ENCODE measurements around the gene REL. TPM values are rescaled to one million over a fixed set of nuclear protein-coding genes. Genes with fewer than 3 reads are reported as not detected.

REL gene
- total and polyA plus RNA-seq, 9 of the 15 experiments (the other 6 are each of a cell fraction or from before 2014, with no cell fraction given), result 0.63 to 8.6 (median 6.3) TPM

DNA sequence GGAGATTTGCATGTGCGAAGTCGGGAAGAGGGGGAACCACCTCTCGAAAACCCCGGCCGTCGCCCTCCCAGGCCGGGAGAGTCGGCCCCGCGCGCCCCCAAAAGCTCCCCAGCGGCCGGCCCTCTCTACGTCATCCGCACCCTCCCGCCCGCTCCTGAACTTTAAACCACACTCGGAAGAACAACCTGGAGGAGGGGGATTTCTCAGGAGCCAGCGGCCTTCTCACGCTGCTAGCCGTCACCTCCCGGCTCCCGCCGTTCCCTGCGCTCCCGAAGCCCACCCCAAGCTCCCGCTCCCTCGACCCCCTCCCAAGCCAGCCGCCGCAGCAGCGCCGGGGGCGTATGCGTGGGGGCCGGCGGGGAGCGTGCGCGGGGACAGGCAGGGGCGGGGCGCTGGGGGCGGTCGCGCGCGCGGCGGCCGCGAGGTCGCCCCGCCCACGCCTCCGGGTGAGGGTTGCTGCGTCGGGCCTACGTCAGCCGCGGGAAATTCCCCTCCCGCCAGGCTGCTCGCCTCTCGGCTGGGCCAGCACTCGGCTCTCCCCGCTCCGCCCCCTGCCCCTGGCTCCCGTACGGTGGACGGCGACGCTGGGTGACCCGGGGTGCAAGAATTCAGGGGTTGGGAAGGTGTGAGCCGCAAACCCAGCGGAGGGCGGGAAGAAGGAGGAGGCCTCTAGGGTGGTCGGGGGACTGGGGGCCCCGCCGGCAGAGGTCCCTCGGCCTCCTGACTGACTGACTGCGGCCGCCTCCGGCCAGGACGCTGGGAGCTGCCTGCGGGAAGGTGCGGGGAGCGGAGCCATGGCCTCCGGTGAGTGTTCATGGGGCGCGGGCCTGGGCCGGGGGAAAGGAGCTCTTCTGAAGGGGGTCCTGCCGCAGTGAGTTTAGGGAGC is at the start of gene REL (continued):
- TF ChIP-seq OTX1 (CRISPR knock-in tag; IDR thresholded peaks at IDR 0.05), result peak; percentile 8; the same call in 1 of the 2 replicates
- no peak for TF ChIP-seq MYBL2 (IDR thresholded peaks at IDR 0.05; ENCODE audit: low read depth)
- no peak for TF ChIP-seq MYBL2 (CRISPR knock-in tag; IDR thresholded peaks at IDR 0.05; ENCODE audit: borderline replicate concordance)
- TF ChIP-seq U2AF2 (optimal IDR thresholded peaks at IDR 0.05; ENCODE audit: low read depth, low read length), result no peak
- no peak for TF ChIP-seq FOXM1 (IDR thresholded peaks at IDR 0.05; ENCODE audit: low read depth)
- no peak; the same call in 1 of the 2 replicates for TF ChIP-seq FOXM1 (CRISPR knock-in tag; IDR thresholded peaks at IDR 0.05; ENCODE audit: low read depth)
- TF ChIP-seq POLR2H (tag; IDR thresholded peaks at IDR 0.05; ENCODE audit: low read depth), result 0 out of 2 replicates have a peak, but pooled peaks have one; percentile 33
- TF ChIP-seq ELF4 (CRISPR knock-in tag; IDR thresholded peaks at IDR 0.05), result no peak
- TF ChIP-seq TEAD4 (IDR thresholded peaks at IDR 0.05; ENCODE audit: low read length), result no peak; the same call in 1 of the 2 replicates
- no peak for TF ChIP-seq TEAD4 (CRISPR knock-in tag; IDR thresholded peaks at IDR 0.05; ENCODE audit: borderline replicate concordance)
- TF ChIP-seq TCF3 (CRISPR knock-in tag; IDR thresholded peaks at IDR 0.05), result no peak
- TF ChIP-seq ZNF239 (CRISPR knock-in tag; IDR thresholded peaks at IDR 0.05), result no peak
- TF ChIP-seq NFXL1 (CRISPR knock-in tag; IDR thresholded peaks at IDR 0.05), result no peak
- TF ChIP-seq SUPT5H (IDR thresholded peaks at IDR 0.05), result peak; percentile 87
- TF ChIP-seq, protein P1, sequence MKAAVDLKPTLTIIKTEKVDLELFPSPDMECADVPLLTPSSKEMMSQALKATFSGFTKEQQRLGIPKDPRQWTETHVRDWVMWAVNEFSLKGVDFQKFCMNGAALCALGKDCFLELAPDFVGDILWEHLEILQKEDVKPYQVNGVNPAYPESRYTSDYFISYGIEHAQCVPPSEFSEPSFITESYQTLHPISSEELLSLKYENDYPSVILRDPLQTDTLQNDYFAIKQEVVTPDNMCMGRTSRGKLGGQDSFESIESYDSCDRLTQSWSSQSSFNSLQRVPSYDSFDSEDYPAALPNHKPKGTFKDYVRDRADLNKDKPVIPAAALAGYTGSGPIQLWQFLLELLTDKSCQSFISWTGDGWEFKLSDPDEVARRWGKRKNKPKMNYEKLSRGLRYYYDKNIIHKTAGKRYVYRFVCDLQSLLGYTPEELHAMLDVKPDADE (conservative IDR thresholded peaks at IDR 0.05; ENCODE audit: control insufficient read depth, low read depth, low read length), result no peak
- 0 out of 2 replicates have a peak, but pooled peaks have one; percentile 12 for TF ChIP-seq NCOR1 (IDR thresholded peaks at IDR 0.05)
- peak; percentile 45 for TF ChIP-seq HMGN3 (IDR thresholded peaks at IDR 0.05; ENCODE audit: borderline replicate concordance, extremely low read depth, insufficient read length, low read depth, low read length)
- TF ChIP-seq, protein P2, sequence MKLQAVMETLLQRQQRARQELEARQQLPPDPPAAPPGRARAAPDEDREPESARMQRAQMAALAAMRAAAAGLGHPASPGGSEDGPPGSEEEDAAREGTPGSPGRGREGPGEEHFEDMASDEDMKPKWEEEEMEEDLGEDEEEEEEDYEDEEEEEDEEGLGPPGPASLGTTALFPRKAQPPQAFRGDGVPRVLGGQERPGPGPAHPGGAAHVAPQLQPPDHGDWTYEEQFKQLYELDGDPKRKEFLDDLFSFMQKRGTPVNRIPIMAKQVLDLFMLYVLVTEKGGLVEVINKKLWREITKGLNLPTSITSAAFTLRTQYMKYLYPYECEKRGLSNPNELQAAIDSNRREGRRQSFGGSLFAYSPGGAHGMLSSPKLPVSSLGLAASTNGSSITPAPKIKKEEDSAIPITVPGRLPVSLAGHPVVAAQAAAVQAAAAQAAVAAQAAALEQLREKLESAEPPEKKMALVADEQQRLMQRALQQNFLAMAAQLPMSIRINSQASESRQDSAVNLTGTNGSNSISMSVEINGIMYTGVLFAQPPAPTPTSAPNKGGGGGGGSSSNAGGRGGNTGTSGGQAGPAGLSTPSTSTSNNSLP (IDR thresholded peaks at IDR 0.05; ENCODE audit: borderline replicate concordance, low read depth, low read length), result no peak
- TF ChIP-seq, protein P3, sequence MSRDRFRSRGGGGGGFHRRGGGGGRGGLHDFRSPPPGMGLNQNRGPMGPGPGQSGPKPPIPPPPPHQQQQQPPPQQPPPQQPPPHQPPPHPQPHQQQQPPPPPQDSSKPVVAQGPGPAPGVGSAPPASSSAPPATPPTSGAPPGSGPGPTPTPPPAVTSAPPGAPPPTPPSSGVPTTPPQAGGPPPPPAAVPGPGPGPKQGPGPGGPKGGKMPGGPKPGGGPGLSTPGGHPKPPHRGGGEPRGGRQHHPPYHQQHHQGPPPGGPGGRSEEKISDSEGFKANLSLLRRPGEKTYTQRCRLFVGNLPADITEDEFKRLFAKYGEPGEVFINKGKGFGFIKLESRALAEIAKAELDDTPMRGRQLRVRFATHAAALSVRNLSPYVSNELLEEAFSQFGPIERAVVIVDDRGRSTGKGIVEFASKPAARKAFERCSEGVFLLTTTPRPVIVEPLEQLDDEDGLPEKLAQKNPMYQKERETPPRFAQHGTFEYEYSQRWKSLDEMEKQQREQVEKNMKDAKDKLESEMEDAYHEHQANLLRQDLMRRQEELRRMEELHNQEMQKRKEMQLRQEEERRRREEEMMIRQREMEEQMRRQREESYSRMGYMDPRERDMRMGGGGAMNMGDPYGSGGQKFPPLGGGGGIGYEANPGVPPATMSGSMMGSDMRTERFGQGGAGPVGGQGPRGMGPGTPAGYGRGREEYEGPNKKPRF (IDR thresholded peaks at IDR 0.05; ENCODE audit: low read depth, low read length), result no peak
- no peak for TF ChIP-seq ZNF79 (CRISPR knock-in tag; IDR thresholded peaks at IDR 0.05; ENCODE audit: low read depth)
- TF ChIP-seq SNIP1 (IDR thresholded peaks at IDR 0.05; ENCODE audit: low read depth), result no peak
- TF ChIP-seq KLF16 (IDR thresholded peaks at IDR 0.05), result no peak
